GM10248 (cell line): Measurements from ENCODE around the gene SNW1.
"Not testable (repeated sequence)": the region's sequence is repeated elsewhere in the genome, so short reads cannot be mapped to it uniquely, and the experiment has no call there.

Source experiments
- CTCF ChIA-PET: fragments of 300-600 bp; sonication (Branson Sonifier 250); formaldehyde crosslinking; extraction: SDS; loops from one replicate; lab custom pipeline; 2021; ENCODE audit warnings: antibody characterized with exemption; lab: Yijun Ruan, JAX
- POLR2A ChIA-PET: fragments of 350-650 bp; sonication (Branson Sonifier 250); formaldehyde crosslinking; extraction: SDS; loops from one replicate; lab custom pipeline; 2020; ENCODE audit warnings: antibody characterized with exemption; lab: Yijun Ruan, JAX
- DNase-seq: peaks from one replicate; pipeline ENCODE4 v3.0.0; 2012; ENCODE audit errors: extremely low spot score
- TF ChIP-seq, protein P1 (sequence below): IDR thresholded peaks from 2 replicates; pipeline ENCODE4 v1.5.1; 2012; ENCODE audit warnings: mild to moderate bottlenecking, low read depth; ENCODE audit errors: extremely low read depth, missing control alignments, control extremely low read depth

The SNW1 gene

DNA sequence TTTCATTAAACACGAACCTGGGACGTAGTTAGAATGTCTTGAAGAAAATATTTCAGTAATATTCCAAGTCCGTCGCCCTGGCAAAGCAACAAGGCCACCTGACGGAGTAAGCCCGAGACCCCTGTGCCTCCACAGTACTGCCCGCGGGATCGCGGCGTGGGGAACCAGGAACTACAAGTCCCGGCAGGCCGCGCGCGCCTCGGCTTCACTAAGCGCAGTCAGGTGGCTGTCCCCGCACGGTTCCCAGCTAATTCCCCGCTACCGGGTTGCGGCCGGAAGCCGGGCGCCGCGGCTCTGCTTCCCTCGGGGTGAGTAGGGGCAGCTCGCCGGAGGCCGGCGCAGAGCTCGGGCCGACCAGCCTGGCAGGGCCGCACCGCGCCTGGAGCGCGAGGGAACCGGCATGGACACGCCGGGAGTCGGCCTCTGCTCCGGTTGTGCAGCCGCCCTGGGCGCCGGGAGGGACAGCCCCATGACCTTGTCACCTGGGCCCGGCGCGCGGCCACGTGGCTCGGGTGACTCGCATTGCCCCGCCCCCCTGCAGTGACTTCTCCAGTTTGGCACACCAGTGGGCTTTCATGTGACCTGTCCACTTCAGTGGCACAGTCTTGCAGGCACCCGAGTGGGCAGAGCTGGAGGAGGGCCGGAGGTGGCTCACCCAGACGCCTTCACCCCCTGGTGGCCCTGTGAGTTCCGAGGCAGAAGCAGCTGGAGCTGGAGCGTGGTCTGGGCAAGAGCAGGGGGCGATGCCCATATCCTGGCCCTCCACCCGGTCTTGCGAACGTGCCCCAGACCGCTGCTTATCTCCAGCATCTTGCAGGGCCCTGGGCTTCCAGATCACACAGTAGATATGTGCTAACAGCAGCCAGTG, 39.1 kb upstream of the SNW1 start, which contains the start of gene ADCK1:
ADCK1 (plus strand) TSS at position 247 of the 868 bp plus-strand sequence. CDS start 18,870 bp downstream, outside the sequence.
- ChIA-PET POLR2A (no interaction called here), CTCF (interaction anchor here (1.0 to 1.5 kb wide), 4 partner anchors 18 to 68 kb away, joined by 3 to 6 read pairs (median 3); partner anchors contain the start of gene SNW1)
- TF ChIP-seq, protein P1, sequence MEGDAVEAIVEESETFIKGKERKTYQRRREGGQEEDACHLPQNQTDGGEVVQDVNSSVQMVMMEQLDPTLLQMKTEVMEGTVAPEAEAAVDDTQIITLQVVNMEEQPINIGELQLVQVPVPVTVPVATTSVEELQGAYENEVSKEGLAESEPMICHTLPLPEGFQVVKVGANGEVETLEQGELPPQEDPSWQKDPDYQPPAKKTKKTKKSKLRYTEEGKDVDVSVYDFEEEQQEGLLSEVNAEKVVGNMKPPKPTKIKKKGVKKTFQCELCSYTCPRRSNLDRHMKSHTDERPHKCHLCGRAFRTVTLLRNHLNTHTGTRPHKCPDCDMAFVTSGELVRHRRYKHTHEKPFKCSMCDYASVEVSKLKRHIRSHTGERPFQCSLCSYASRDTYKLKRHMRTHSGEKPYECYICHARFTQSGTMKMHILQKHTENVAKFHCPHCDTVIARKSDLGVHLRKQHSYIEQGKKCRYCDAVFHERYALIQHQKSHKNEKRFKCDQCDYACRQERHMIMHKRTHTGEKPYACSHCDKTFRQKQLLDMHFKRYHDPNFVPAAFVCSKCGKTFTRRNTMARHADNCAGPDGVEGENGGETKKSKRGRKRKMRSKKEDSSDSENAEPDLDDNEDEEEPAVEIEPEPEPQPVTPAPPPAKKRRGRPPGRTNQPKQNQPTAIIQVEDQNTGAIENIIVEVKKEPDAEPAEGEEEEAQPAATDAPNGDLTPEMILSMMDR: no peak
- DNase-seq: peak; percentile 90

DNA sequence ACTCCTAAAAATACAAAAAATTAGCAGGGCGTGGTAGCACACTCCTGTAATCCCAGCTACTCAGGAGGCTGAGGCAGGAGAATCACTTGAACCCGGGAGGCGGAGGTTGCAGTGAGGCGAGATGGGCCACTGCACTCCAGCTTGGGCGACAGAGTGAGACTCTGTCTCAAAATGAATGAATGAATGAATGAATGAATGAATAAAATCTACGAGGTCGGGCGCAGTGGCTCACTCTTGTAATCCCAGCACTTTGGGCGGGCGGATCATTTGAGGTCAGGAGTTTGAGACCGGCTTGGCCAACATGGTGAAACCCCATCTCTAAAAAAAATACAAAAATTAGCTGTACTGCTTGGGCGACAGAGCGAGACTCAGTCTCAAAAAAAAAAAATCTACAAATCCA, 38.5 kb upstream of the SNW1 start:
- POLR2A ChIA-PET, DNase-seq: not testable (repeated sequence)
- CTCF ChIA-PET: interaction anchor here (1.0 to 1.5 kb wide), 3 partner anchors 18 to 67 kb away, joined by 3 to 6 read pairs (median 3); partner anchors contain the start of gene SNW1

DNA sequence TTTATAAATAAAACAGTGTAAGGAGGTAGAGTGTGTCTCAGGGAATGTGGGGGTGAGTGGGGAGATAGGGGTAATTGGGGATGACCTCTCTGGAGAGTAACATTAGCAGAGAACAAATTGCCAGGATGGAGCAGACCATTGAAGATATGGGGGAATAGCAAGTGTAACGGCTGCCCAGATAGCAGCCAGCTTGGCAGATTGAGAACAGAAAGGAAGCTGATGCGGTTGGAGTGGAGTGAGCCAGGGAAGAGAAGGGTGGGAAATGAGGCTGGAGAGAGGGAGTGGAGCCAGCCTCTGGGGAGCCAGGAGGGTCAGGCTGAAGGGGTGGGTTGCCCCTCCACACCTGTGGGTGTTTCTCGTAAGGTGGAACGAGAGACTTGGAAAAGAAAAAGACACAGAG, 33.4 kb upstream of the SNW1 start:
- no peak for DNase-seq
- TF ChIP-seq, protein P1: no peak
- CTCF ChIA-PET: no interaction called here
- POLR2A ChIA-PET: no interaction called here

DNA sequence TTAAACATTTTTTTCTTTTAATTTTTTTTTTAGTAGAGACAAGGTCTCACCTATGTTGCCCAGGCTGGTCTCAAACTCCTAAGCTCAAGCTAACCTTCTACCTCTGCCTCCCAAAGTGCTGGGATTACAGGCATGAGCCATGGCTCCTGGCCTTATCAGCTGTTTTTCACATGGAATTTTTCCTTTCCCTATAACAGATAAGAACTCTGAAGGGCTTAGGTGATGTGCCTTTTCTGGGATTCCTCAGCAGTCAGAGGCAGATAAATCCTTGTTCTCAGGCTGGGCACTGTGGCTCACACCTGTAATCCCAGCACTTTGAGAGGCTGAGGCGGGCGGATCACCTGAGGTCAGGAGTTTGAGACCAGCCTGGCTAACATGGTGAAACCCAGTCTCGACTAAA, 32.3 kb upstream of the SNW1 start:
- POLR2A ChIA-PET, DNase-seq: not testable (repeated sequence)
- CTCF ChIA-PET: interaction anchor here (1.8 kb wide), 1 partner anchor 27 kb away, joined by 4 read pairs; no protein-coding TSS in a partner anchor

DNA sequence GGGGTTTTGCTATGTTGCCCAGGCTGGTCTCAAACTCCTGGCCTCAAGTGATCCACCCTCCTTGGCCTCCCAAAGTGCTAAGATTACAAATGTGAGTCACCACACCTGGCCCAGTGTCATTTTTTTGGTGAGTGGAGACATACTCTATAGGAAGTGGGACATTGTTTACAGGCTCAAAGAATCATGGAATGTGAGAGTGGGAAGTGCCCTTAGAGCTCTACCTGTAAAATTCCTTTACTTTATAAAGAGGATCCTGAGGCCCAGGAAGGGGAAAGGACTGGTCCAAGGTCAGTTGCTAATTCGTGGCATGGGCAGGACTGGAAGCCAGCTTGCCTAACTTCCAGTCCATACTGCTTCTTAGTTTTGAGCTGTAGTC, 30.3 kb upstream of the SNW1 start:
- CTCF ChIA-PET: interaction anchor here (1.5 kb wide), 1 partner anchor 11 kb away, joined by 5 read pairs; no protein-coding TSS in a partner anchor
- POLR2A ChIA-PET: no interaction called here
- DNase-seq: no peak
- TF ChIP-seq, protein P1: no peak

DNA sequence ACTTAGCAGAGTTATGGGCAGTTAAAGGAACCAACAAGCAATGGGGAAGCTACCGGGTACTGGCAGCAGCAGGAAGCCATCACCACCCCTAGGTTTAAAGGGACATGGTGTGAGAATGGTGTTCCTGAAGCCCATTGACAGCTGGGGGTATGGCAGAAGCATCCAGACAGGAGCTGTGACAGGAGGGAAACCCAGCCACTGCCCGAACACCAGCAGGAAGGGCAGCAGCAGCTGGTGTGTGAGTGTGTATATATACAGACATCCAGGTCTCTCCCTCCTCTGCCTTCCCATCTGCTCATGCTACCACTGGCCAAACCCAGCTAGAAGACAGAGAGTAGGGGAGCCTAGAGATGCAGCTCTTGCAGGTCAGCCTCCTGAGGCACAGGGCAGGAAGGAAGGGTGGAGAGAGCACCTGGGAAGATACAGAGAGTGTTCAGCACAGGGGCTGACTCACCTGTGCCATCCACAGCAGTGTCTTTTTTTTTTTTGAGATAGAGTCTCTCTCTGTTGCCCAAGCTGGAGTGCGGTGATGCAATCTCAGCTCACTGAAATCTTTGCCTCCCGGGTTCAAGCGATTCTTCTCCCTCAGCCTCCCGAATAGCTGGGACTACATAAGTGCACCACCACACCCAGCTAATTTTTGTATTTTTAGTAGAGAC, 29.7 kb upstream of the SNW1 start:
- TF ChIP-seq, protein P1: no peak
- ChIA-PET POLR2A (no interaction called here), CTCF (interaction anchor here (1.5 kb wide), 1 partner anchor 11 kb away, joined by 5 read pairs; no protein-coding TSS in a partner anchor)
- no peak for DNase-seq

DNA sequence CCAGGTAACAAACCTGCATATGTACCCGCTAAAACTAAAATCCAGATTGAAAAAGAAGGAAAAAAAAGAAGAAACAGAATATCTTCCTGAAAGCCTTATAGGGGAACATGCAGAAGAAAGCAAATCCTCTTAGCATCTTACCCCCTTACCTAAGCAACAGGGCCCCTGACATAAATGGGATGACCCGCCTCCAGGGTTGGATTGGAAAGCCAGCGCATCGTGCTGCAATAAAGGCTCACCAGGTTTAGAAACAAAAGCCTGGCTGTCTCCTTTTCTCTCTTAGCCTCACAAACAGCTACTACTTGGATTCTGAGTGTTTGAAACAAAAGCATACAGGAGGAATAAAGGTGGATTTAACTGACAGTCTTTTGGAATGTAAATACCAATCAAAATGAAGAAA, 25.2 kb upstream of the SNW1 start:
- CTCF ChIA-PET: interaction anchor here (0.9 kb wide), 1 partner anchor 210 kb away, joined by 3 read pairs; no protein-coding TSS in a partner anchor
- POLR2A ChIA-PET: no interaction called here
- no peak for DNase-seq
- TF ChIP-seq, protein P1: no peak
